ENCODE measurements around the gene UBE2N.

UBE2N gene

GRCh38 chr12:93459097-93459496 is 17.4 kb upstream of the UBE2N start:
- H3K27ac ChIP-seq = no peak overlapping the region
- no peak for TF ChIP-seq ZFX (IDR thresholded peaks at IDR 0.05)

- TF ChIP-seq, protein P1, sequence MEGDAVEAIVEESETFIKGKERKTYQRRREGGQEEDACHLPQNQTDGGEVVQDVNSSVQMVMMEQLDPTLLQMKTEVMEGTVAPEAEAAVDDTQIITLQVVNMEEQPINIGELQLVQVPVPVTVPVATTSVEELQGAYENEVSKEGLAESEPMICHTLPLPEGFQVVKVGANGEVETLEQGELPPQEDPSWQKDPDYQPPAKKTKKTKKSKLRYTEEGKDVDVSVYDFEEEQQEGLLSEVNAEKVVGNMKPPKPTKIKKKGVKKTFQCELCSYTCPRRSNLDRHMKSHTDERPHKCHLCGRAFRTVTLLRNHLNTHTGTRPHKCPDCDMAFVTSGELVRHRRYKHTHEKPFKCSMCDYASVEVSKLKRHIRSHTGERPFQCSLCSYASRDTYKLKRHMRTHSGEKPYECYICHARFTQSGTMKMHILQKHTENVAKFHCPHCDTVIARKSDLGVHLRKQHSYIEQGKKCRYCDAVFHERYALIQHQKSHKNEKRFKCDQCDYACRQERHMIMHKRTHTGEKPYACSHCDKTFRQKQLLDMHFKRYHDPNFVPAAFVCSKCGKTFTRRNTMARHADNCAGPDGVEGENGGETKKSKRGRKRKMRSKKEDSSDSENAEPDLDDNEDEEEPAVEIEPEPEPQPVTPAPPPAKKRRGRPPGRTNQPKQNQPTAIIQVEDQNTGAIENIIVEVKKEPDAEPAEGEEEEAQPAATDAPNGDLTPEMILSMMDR (conservative IDR thresholded peaks at IDR 0.05) = no peak
- no peak for TF ChIP-seq ZFX (IDR thresholded peaks at IDR 0.05)
- no peak overlapping the region for H3K27ac ChIP-seq
Measured at GRCh38 chr12:93456077-93456476, 14.3 kb upstream of the UBE2N start.

DNA sequence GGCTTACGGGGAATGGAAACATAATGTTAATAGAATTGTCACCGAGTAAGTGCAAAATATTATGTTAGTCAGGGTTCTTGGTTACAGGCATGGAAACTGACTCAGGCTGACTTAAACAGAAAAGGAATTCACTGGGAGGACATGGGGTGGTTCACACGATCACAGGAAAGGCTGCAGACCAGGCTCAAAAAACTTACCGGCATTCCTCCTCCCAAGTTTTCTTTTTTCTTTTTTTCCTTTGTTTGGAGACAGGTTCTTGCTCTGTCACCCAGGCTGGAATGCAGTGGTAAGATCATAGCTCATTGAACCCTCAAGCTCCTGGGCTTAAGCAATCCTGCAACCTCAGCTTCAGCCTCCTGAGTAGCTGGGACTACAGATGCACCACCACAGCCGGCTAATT is 11.9 kb upstream of the UBE2N start:
- no peak for TF ChIP-seq ZFX (IDR thresholded peaks at IDR 0.05)
- TF ChIP-seq, protein P1 (conservative IDR thresholded peaks at IDR 0.05) = no peak
- no peak overlapping the region for H3K27ac ChIP-seq

- TF ChIP-seq ZFX (IDR thresholded peaks at IDR 0.05) = no peak
- TF ChIP-seq, protein P1 (conservative IDR thresholded peaks at IDR 0.05) = no peak
- no peak overlapping the region for H3K27ac ChIP-seq
Measured at GRCh38 chr12:93451423-93452158, 9.8 kb upstream of the UBE2N start.

GRCh38 chr12:93449277-93449676 is 7.5 kb upstream of the UBE2N start:
- TF ChIP-seq, protein P1 (conservative IDR thresholded peaks at IDR 0.05) = no peak
- TF ChIP-seq ZFX (IDR thresholded peaks at IDR 0.05) = no peak
- no peak overlapping the region; the same call in 1 of the 2 replicates for H3K27ac ChIP-seq

DNA sequence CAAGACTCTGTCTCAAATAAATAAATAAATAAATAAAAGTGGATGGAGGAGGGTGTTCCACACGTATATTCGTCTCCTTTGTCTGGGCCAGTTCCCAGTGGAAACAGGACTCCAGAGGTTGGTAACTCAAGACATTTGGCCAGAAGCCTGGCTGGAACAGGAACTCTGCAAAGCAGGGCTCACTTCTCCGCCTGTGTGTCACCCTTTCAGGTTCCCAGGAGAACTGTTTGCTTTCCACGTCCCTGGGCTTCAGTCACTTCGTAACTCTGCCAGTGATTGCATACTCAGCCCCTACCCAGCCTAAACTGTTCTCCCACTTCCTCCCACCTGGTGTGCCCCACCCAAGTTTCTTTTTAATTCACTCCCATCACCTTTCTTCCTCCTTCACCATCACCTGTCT is 7.0 kb upstream of the UBE2N start:
- H3K27ac ChIP-seq = peak overlapping the region; percentile 46
- TF ChIP-seq, protein P1 (conservative IDR thresholded peaks at IDR 0.05) = no peak
- no peak for TF ChIP-seq ZFX (IDR thresholded peaks at IDR 0.05)

- no peak overlapping the region; the same call in 1 of the 2 replicates for H3K27ac ChIP-seq
- TF ChIP-seq, protein P1 (conservative IDR thresholded peaks at IDR 0.05) = no peak
- TF ChIP-seq ZFX (IDR thresholded peaks at IDR 0.05) = no peak
Measured at GRCh38 chr12:93447555-93448290, 6.0 kb upstream of the UBE2N start.

Data from C4-2B (cell line).